Activated T-cell treated with anti-CD3 and anti-CD28 coated beads, Interleukin-2, amount 50 U/mL, for 72 hours (primary cell): ENCODE results near the gene LRRC41. TPM values are rescaled to one million over a fixed set of nuclear protein-coding genes. Genes with fewer than 3 reads are reported as not detected.

Experiments
- ATAC-seq, 2 donors: fragments of 150-1000 bp; cut with Tn5 transposase; replicated peaks in 1 of 2; 2 replicates each; pipeline ENCODE4 v1.10.0; 2021; ENCODE audit warnings: moderate library complexity in 2 of 2, mild to moderate bottlenecking in 1 of 2
- DNase-seq, 2 donors: peaks; one replicate each; pipeline ENCODE4 v3.0.0; 2021 to 2022; ENCODE audit warnings: mixed read lengths in 1 of 2
- H3K27ac Mint-ChIP-seq: one replicate; pipeline ENCODE4 v1.8.0; 2022; ENCODE audit warnings: mild to moderate bottlenecking, moderate library complexity, mixed read lengths
- H3K27me3 Mint-ChIP-seq: one replicate; pipeline ENCODE4 v1.8.0; 2022; ENCODE audit warnings: low read depth, mixed read lengths
- H3K36me3 Mint-ChIP-seq, 2 donors: one replicate each; pipeline ENCODE4 v1.8.0; 2022; ENCODE audit warnings: mixed read lengths in 2 of 2, mild to moderate bottlenecking in 1 of 2; ENCODE audit not compliant: insufficient read depth in 2 of 2
- H3K4me1 Mint-ChIP-seq: one replicate; pipeline ENCODE4 v1.8.0; 2022; ENCODE audit warnings: low read depth, mixed read lengths
- H3K4me3 Mint-ChIP-seq, 2 donors: one replicate each; pipeline ENCODE4 v1.8.0; 2022; ENCODE audit warnings: mild to moderate bottlenecking in 2 of 2, mixed read lengths in 2 of 2, moderate library complexity in 2 of 2
- H3K9me3 Mint-ChIP-seq, 2 donors: one replicate each; pipeline ENCODE4 v1.8.0; 2022; ENCODE audit warnings: mixed read lengths in 2 of 2
- total RNA-seq, 2 donors: library from RNA; stranded (reverse); gene quantifications; one replicate each; pipeline ENCODE4 v1.2.3, GENCODE V29; 2022

Gene LRRC41
- total RNA-seq, 2 donors from 2014 or later = 47.7 to 53.4 TPM

DNA sequence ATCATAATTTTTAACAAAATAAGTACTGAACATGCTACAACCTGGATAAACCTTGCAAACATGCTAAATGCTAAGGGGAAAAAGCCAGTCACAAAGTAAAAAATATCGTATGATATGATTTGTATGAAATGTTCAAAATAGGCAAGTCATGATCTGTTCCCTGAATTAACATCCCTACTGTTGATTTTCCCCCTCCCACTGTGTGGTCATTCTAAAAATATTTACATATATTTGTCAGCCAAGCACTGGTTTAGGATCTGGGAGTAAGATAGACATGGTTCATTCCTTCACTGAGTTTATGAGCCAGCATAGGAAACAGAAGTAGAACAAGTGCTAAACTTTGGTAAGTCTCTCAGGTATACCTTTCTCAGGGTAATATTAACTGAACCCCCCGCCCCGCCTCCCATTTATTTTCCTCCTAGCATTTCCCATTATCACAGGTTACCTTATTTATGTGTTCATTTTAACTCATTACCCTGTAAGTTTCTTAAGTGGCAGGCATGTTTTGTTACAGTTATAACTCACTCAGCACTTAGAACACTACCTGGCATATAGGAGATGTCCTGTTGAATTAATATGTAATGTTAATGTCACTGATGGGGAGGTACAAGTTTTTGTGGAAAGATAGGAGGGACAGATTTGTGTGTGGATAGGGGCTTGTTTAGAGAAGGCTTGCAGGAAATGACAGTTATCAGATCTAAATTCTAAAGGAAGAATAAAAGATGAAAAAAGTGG, 12.4 kb upstream of the LRRC41 start:
- H3K4me3 Mint-ChIP-seq = no peak overlapping the region
- H3K27me3 Mint-ChIP-seq = no peaks in the 10 kb centered on the region
- H3K9me3 Mint-ChIP-seq = no peaks in the 10 kb centered on the region
- peaks cover 4 to 22% of the 10 kb centered on the region in 2 donors for H3K36me3 Mint-ChIP-seq
- peak overlapping the region; percentile 2 for H3K27ac Mint-ChIP-seq
- DNase-seq (no peak), ATAC-seq (no peak)
- H3K4me1 Mint-ChIP-seq = no peaks in the 10 kb centered on the region

DNA sequence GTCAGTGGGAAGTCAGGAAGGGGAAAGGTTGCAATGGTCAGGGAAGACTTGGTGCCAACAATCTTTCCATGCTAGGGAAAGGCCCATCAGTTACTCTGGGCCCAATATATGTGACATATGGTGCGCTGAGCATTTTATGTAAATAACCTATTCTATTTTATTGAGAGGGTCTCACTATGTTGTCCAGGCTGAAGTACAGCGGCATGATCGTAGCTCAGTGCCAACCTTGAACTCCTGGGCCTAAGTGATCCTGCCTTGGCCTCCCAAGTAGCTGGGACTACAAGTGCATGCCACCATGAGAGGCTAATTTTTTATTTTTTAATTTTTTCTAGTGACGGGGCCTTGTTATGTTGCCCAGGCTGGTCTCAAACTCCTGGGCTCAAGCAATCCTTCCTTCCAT, 6.9 kb upstream of the LRRC41 start:
- DNase-seq (no peak), ATAC-seq (no peak)
- Mint-ChIP-seq H3K36me3 (peaks cover 5 to 37% of the 10 kb centered on the region in 2 donors), H3K27me3 (no peaks in the 10 kb centered on the region), H3K27ac (no peak overlapping the region), H3K9me3 (no peaks in the 10 kb centered on the region), H3K4me3 (no peak overlapping the region), H3K4me1 (peaks cover 37% of the 10 kb centered on the region)

DNA sequence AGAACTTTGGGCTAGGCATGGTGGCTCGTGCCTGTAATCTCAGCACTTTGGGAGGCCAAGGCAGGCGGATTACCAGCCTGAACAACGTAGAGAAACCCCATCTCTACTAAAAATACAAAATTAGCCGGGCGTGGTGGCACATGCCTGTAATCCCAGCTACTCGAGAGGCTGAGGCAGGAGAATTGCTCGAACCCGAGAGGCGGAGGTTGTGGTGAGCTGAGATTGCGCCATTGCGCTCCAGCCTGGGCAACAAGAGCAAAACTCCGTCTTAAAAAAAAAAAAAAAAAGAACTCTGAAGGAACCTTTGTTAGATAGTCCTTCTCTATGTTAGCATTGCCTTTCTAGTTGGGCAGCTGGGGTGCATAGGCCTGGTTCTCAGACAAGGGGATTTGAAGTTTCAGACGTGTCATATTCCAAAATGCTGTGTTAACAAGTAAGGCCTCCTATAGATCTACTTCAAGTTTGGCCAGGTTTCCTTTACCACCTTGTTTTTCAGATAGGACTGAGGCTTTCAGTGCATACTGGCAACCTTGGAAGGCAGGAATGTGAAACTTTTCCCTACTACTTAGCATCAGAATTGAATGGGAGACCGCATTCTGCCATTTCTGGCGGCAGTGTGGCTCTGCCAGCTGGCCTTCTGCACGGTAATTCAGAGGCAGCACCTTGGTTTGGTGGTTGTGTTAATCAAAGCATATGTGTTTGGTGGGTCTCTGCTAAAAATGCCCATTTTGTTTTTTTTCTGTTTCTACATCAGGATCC, 6.2 kb upstream of the LRRC41 start:
- H3K4me1 Mint-ChIP-seq = peaks cover 44% of the 10 kb centered on the region

DNA sequence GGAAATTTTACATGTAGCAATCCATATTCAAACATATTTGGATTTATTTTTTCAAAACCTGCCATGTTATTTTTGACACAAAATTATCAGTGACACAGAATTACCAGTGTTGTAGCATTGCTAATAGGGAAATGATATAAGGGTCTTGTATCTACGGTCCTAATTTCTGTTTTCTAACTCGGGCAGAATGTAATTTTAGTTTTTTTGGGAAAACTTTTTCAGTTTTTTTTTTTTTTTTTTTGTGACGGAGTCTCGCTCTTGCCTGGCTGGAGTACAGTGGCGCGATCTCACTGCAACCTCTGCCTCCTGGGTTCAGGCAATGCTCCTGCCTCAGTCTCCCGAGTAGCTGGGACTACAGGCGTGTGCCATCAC, 2.7 kb upstream of the LRRC41 start:
- no peak for ATAC-seq
- peak overlapping the region; percentile 29 to 53 for H3K4me3 Mint-ChIP-seq
- H3K4me1 Mint-ChIP-seq = peaks cover 57% of the 10 kb centered on the region
- no peaks in the 10 kb centered on the region for H3K27me3 Mint-ChIP-seq
- no peak for DNase-seq
- no peaks in the 10 kb centered on the region for H3K9me3 Mint-ChIP-seq
- H3K36me3 Mint-ChIP-seq = peaks cover 8 to 26% of the 10 kb centered on the region in 2 donors
- no peak overlapping the region for H3K27ac Mint-ChIP-seq

More for the DNA sequence above, 6.2 kb upstream of the LRRC41 start:
- peaks cover 4 to 39% of the 10 kb centered on the region in 2 donors for H3K36me3 Mint-ChIP-seq
- DNase-seq (no peak), ATAC-seq (no peak)
- no peak overlapping the region for H3K4me3 Mint-ChIP-seq
- no peak overlapping the region for H3K27ac Mint-ChIP-seq
- H3K9me3 Mint-ChIP-seq = no peaks in the 10 kb centered on the region
- no peaks in the 10 kb centered on the region for H3K27me3 Mint-ChIP-seq

DNA sequence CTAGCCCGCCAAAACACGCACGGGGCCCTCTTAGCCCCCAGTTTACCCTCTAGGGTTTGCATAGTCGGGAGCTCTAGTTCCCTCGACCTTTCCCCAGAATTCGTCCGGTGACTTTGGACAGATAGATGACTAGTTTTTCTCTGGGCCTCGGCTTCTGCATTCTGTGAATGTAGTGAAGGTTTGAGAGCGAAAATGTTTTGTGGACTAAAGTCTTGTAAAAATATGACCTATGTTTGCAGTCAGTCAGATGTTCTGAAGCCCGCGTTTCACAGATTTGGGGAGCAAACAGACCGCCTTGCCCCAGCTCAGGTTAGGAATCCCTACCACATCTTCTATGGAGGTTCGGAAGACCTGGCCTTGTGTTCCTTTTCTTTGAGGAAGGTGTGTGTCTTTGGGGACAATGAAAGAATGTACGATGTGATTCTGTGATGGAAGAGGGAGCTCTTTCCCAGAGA, 483 bp upstream of the LRRC41 start:
- Mint-ChIP-seq H3K9me3 (no peaks in the 10 kb centered on the region), H3K36me3 (peaks cover 5 to 19% of the 10 kb centered on the region in 2 donors), H3K27me3 (no peaks in the 10 kb centered on the region), H3K4me3 (peak overlapping the region; percentile 90 to 92), H3K4me1 (peaks cover 64% of the 10 kb centered on the region), H3K27ac (peak overlapping the region; percentile 99)
- no peak for ATAC-seq
- no peak for DNase-seq

DNA sequence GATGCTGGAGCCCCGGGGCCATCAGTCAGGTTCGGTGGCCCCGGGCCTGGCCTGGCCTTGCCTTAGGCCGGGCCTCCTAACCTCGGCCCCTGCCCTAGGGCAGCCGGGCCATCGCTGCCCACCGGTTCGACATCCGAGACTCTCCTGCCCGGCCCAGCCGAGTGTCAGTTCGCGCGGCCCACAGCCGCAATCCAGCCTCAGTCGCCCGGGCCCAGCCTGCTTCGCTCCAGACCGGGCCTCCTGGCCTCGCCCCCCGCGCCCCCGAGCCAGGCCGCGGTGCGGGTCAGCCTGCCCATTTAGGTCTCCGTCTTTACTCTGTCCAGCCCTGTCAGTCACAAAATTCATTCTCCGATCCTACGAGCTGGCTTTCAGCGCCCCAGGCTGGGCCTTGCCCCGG, 777 bp downstream of the LRRC41 start:
- peak; percentile 4 to 12 for ATAC-seq
- Mint-ChIP-seq H3K9me3 (no peaks in the 10 kb centered on the region), H3K27ac (peak overlapping the region; percentile 99), H3K4me3 (peak overlapping the region; percentile 90 to 92), H3K36me3 (peaks cover 5 to 16% of the 10 kb centered on the region in 2 donors), H3K4me1 (peaks cover 54% of the 10 kb centered on the region), H3K27me3 (no peaks in the 10 kb centered on the region)
- DNase-seq = peak; percentile 35 to 48

DNA sequence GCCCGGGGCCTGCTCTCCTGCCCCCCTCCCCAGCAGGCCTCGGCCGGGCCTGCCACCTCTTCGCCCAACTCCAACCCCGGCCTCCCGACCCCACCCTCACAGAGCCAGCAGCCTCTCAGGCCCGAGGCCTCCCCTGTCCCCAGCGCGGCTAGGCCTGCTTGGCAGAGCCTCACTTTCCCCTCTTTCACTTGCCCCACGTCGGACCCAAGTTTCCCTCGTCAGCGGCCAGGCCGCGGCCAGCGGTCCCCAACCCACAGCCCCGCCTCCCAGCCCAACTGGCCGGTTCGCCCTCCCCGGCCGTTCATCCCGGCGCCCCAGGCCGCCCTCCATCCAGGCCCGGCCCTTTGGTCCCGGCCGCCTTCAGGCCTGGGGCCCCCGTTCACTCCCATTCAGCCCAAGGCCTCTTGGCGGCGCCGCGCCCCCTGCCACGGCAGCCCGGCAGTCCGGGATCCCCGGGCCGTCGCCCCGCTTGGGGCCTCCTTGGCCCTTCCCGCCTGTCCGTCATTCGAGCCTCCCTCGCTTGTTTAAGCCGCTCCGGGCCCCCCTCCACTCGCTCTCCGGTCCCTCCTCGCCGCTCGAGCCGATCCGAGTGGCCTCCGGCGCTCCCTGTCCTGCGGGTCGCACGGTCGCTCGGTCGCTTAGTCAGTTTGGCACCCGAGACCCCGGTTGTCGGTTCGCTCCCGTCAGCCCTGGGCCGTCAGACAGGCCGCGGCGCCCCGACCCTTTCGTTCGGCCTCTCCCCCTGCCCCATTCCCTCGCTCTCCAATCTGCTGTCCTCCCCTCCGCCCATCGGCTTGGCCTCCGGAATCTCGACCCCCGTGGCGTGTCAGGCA, 1.4 kb downstream of the LRRC41 start:
- Mint-ChIP-seq H3K36me3 (peaks cover 5 to 19% of the 10 kb centered on the region in 2 donors), H3K4me3 (peak overlapping the region; percentile 90 to 92), H3K9me3 (no peaks in the 10 kb centered on the region), H3K27ac (peak overlapping the region; percentile 99), H3K4me1 (peaks cover 48% of the 10 kb centered on the region), H3K27me3 (no peaks in the 10 kb centered on the region)
- ATAC-seq (peak; percentile 29 to 37), DNase-seq (peak; percentile 69 to 73)

DNA sequence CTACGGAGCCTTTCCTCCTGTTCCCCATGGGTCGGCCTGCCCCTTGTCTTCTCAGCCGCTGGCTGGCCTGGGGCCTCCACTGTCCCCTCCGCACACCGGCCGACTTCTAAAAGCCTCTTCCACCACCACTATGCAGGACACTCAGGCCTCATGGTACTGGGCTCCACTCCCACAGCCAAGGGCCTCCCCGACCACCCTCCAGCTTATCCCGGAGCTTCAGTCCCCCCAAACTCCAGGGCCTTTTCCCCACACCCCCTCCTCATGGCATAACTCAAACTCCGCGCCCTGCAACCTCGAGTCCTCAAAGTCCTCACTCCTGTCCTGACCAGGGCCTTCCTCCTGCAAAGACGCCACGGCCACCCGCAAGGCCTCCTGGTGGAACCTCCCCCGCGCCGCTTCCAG, 2.0 kb downstream of the LRRC41 start:
- H3K27me3 Mint-ChIP-seq = no peaks in the 10 kb centered on the region
- H3K27ac Mint-ChIP-seq = peak overlapping the region; percentile 99
- no peaks in the 10 kb centered on the region for H3K9me3 Mint-ChIP-seq
- no peak for DNase-seq
- H3K36me3 Mint-ChIP-seq = peaks cover 5 to 20% of the 10 kb centered on the region in 2 donors
- no peak for ATAC-seq
- peak overlapping the region; percentile 90 to 92 for H3K4me3 Mint-ChIP-seq
- peaks cover 42% of the 10 kb centered on the region for H3K4me1 Mint-ChIP-seq

DNA sequence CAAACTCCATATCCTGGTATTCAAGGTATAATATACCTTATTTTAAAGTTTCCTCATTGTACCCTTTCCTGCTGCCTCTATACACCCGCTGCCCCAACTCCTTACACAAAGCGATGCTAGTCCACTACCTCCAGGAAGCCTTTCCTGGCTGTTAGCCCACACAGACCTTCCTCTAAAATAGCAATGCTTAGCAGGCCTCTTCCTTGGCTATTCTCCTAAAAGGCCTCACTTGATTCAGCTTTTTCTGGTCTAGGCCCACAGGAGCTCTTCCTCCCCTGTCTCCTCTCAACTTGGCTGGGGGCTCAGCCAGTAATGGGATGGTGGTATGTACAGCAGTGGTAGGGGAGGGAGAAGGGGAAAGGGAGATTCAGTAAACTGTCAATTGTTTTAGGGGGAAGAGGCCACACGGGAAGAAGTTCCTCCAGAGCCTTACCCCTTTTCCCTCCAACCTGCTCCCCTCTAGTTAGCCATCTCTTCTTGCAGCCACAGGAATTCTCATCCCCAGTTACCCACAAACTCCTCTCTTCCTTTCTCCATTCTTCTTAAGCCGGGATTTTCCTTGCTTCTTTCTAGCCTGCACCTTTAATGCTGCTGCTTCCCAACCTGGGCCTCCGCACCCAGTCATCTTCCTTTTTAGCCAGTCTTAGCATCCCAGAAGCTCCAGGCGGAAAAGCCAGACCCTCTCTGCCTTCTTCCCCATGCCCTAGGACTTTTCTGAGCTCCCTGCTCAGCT, 2.6 kb downstream of the LRRC41 start:
- no peak for ATAC-seq
- peak overlapping the region; percentile 90 to 92 for H3K4me3 Mint-ChIP-seq
- H3K4me1 Mint-ChIP-seq = peaks cover 36% of the 10 kb centered on the region
- H3K9me3 Mint-ChIP-seq = no peaks in the 10 kb centered on the region
- peak overlapping the region; percentile 99 for H3K27ac Mint-ChIP-seq
- no peaks in the 10 kb centered on the region for H3K27me3 Mint-ChIP-seq
- peaks cover 5 to 22% of the 10 kb centered on the region in 2 donors for H3K36me3 Mint-ChIP-seq
- no peak for DNase-seq

DNA sequence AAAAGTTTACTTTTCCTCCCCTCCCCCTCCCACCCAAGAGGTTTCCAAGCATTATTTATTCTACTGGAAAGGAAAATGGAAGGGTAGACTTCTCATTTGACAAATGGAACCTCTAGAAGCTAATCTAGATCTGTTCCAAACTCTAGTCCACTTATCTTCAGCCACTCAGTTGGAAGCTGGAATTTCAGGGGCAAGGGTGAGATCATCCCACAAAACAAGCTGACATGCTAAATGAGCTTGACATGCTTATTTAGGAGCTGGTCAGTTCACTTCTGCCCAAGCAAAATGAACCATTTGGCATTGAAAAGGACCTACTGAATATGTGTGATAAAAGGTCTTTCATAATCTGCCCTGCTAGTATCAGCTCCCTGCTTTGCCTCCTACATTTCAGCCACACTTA, 5.0 kb downstream of the LRRC41 start:
- peaks cover 2 to 18% of the 10 kb centered on the region in 2 donors for H3K36me3 Mint-ChIP-seq
- ATAC-seq (no peak), DNase-seq (no peak)
- H3K27me3 Mint-ChIP-seq = no peaks in the 10 kb centered on the region
- H3K4me3 Mint-ChIP-seq = no peak overlapping the region
- peaks cover 16% of the 10 kb centered on the region for H3K4me1 Mint-ChIP-seq
- H3K27ac Mint-ChIP-seq = no peak overlapping the region
- H3K9me3 Mint-ChIP-seq = no peaks in the 10 kb centered on the region

DNA sequence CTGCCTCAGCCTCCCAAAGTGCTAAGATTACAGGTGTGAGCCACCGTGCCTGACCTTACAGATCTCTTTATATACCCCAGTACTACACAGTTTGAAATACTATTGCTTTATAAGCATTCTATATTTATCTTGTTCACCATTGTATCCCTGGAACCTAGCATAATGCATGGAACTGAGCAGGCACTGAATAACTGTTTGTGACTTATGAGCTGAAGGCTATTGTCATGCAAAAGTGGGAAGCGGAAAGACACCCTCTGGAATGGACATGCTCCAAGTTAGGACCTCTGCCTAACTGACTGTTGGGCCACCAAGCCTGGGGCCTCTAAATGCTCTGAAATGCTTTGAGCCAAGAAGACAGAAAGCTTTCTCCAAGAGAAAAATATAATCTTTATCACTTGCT, 8.1 kb downstream of the LRRC41 start:
- Mint-ChIP-seq H3K9me3 (no peaks in the 10 kb centered on the region), H3K36me3 (peaks cover 0 to 18% of the 10 kb centered on the region in 2 donors), H3K27me3 (no peaks in the 10 kb centered on the region), H3K4me1 (peaks cover 2% of the 10 kb centered on the region), H3K27ac (no peak overlapping the region), H3K4me3 (no peak overlapping the region)
- ATAC-seq (no peak), DNase-seq (no peak)

DNA sequence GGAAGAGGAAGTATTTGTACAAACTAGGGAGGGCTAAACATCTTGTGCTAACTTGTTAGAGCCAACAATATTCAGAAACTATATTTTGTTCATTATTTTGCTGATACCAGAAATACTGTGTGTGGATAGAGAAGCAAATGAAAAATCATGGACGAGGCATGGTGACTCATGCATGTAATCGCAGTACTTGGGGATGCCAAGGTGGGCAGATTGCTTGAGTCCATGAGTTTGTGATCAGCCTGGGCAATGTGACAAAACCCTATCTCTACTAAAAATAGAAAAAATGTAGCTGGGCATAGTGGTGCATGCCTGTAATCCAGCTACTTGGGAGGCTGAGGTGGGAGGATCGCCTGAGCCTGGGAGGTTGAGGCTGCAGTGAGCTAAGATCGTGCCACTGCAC, 13.4 kb downstream of the LRRC41 start:
- DNase-seq (no peak), ATAC-seq (no peak)
- H3K9me3 Mint-ChIP-seq = no peaks in the 10 kb centered on the region
- H3K4me1 Mint-ChIP-seq = peaks cover 45% of the 10 kb centered on the region
- H3K27me3 Mint-ChIP-seq = no peaks in the 10 kb centered on the region
- H3K36me3 Mint-ChIP-seq = peaks cover 5 to 15% of the 10 kb centered on the region in 2 donors
- no peak overlapping the region for H3K4me3 Mint-ChIP-seq
- peak overlapping the region; percentile 24 for H3K27ac Mint-ChIP-seq
